ENCODE data around the gene TPD52L1. TPM values are rescaled to one million over a fixed set of nuclear protein-coding genes. Genes with fewer than 3 reads are reported as not detected.

Gene TPD52L1
- total RNA-seq, 1 experiment from 2014 or later: 12.4 TPM

DNA sequence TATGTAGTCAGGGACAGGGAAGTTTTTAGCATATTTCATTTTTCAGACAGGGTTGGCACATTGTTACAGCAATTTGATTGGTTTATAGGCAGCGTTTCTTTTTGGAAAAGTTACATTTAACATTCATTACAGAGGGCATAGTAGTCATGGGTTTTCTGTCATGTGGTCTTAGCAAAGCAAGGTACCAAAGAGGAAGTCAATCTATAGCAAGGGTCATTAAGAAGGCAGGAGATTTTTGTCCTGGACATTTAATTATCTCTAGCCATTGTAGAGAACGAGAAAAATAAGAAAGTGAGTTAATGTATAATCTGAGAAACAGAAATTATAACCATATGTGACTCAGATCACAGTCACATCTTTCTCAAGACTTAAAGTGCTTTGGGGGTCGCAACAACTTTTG lies 47.4 kb downstream of the TPD52L1 start:
- H3K36me3 Mint-ChIP-seq: no peaks in the 10 kb centered on the region
- H3K4me1 Mint-ChIP-seq: peaks cover 32% of the 10 kb centered on the region
- no peak for ATAC-seq
- no peak for DNase-seq (ENCODE audit: low spot score)
- no peak overlapping the region for H3K27ac Mint-ChIP-seq
- ChIA-PET POLR2A (no interaction called here), CTCF (no interaction called here)
- H3K4me3 Mint-ChIP-seq: no peak overlapping the region
- TF ChIP-seq, protein P1, sequence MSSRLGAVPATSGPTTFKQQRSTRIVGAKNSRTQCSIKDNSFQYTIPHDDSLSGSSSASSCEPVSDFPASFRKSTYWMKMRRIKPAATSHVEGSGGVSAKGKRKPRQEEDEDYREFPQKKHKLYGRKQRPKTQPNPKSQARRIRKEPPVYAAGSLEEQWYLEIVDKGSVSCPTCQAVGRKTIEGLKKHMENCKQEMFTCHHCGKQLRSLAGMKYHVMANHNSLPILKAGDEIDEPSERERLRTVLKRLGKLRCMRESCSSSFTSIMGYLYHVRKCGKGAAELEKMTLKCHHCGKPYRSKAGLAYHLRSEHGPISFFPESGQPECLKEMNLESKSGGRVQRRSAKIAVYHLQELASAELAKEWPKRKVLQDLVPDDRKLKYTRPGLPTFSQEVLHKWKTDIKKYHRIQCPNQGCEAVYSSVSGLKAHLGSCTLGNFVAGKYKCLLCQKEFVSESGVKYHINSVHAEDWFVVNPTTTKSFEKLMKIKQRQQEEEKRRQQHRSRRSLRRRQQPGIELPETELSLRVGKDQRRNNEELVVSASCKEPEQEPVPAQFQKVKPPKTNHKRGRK (CRISPR knock-in tag; IDR thresholded peaks at IDR 0.05; ENCODE audit: borderline replicate concordance): no peak
- TF ChIP-seq FOXK1 (CRISPR knock-in tag; IDR thresholded peaks at IDR 0.05) (no peak), ZNF219 (CRISPR knock-in tag; IDR thresholded peaks at IDR 0.05; ENCODE audit: borderline replicate concordance) (no peak), TP53 (CRISPR knock-in tag; IDR thresholded peaks at IDR 0.05) (no peak), ZNF121 (CRISPR knock-in tag; IDR thresholded peaks at IDR 0.05) (no peak), NR3C1 (CRISPR knock-in tag; conservative IDR thresholded peaks at IDR 0.05; ENCODE audit: low read depth) (no peak), HMGA2 (CRISPR knock-in tag; IDR thresholded peaks at IDR 0.05) (no peak), ZNF138 (CRISPR knock-in tag; conservative IDR thresholded peaks at IDR 0.05) (no peak), NFE2L1 (CRISPR knock-in tag; IDR thresholded peaks at IDR 0.05) (no peak)
- TF ChIP-seq, protein P2, sequence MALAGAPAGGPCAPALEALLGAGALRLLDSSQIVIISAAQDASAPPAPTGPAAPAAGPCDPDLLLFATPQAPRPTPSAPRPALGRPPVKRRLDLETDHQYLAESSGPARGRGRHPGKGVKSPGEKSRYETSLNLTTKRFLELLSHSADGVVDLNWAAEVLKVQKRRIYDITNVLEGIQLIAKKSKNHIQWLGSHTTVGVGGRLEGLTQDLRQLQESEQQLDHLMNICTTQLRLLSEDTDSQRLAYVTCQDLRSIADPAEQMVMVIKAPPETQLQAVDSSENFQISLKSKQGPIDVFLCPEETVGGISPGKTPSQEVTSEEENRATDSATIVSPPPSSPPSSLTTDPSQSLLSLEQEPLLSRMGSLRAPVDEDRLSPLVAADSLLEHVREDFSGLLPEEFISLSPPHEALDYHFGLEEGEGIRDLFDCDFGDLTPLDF (CRISPR knock-in tag; IDR thresholded peaks at IDR 0.05): no peak
- TF ChIP-seq, protein P3, sequence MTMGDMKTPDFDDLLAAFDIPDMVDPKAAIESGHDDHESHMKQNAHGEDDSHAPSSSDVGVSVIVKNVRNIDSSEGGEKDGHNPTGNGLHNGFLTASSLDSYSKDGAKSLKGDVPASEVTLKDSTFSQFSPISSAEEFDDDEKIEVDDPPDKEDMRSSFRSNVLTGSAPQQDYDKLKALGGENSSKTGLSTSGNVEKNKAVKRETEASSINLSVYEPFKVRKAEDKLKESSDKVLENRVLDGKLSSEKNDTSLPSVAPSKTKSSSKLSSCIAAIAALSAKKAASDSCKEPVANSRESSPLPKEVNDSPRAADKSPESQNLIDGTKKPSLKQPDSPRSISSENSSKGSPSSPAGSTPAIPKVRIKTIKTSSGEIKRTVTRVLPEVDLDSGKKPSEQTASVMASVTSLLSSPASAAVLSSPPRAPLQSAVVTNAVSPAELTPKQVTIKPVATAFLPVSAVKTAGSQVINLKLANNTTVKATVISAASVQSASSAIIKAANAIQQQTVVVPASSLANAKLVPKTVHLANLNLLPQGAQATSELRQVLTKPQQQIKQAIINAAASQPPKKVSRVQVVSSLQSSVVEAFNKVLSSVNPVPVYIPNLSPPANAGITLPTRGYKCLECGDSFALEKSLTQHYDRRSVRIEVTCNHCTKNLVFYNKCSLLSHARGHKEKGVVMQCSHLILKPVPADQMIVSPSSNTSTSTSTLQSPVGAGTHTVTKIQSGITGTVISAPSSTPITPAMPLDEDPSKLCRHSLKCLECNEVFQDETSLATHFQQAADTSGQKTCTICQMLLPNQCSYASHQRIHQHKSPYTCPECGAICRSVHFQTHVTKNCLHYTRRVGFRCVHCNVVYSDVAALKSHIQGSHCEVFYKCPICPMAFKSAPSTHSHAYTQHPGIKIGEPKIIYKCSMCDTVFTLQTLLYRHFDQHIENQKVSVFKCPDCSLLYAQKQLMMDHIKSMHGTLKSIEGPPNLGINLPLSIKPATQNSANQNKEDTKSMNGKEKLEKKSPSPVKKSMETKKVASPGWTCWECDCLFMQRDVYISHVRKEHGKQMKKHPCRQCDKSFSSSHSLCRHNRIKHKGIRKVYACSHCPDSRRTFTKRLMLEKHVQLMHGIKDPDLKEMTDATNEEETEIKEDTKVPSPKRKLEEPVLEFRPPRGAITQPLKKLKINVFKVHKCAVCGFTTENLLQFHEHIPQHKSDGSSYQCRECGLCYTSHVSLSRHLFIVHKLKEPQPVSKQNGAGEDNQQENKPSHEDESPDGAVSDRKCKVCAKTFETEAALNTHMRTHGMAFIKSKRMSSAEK (CRISPR knock-in tag; IDR thresholded peaks at IDR 0.05; ENCODE audit: borderline replicate concordance): no peak
- H3K9me3 Mint-ChIP-seq: no peaks in the 10 kb centered on the region
- H3K27me3 Mint-ChIP-seq (ENCODE audit: low read depth): no peaks in the 10 kb centered on the region

DNA sequence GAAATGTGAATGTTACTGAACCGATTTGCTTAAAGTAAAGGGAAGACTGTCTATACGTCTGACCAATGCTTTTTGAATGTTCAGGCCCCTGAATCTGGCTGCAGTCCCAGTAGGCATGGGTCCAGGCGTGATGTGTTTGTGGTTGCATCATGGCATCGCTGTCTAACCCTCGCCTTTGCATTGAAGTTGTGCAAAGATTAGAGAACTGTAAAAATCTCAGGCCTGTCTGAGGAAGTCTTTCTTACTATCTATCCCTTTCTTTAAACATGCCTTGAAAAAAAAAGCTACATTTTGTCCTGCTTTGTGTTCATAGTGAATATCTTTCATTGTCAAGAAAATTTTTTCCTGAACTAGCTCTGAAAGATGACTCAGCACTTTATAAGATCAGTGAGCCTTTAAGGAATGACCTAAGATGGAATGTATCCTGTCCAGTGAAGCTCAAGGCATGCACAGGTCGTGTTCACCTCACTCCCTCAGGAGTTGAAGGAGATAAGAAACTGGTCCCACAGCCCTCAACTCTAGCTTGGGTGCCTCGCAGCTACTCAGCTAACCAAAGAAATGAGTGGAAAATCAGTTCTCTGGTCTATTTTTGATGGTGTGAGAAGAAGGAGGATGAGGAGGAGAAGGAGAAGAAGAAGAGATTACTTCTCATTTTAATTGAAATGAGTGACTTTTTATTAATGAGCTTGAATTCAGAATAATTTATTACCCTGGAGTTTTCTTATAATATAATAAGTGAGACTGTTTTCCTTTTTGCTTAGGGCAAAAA lies 48.6 kb downstream of the TPD52L1 start:
- no peak for ATAC-seq
- TF ChIP-seq TEAD4 (CRISPR knock-in tag; IDR thresholded peaks at IDR 0.05) (no peak), SMAD4 (CRISPR knock-in tag; IDR thresholded peaks at IDR 0.05) (no peak), FOXP1 (CRISPR knock-in tag; IDR thresholded peaks at IDR 0.05; ENCODE audit: borderline replicate concordance) (no peak), CREM (CRISPR knock-in tag; IDR thresholded peaks at IDR 0.05) (no peak), SOX15 (CRISPR knock-in tag; IDR thresholded peaks at IDR 0.05) (no peak), MXD4 (CRISPR knock-in tag; IDR thresholded peaks at IDR 0.05; ENCODE audit: borderline replicate concordance) (no peak), SP1 (CRISPR knock-in tag; conservative IDR thresholded peaks at IDR 0.05) (no peak), ELF4 (CRISPR knock-in tag; IDR thresholded peaks at IDR 0.05; ENCODE audit: low read depth) (no peak), FOXK1 (CRISPR knock-in tag; IDR thresholded peaks at IDR 0.05) (no peak)
- TF ChIP-seq, protein P4, sequence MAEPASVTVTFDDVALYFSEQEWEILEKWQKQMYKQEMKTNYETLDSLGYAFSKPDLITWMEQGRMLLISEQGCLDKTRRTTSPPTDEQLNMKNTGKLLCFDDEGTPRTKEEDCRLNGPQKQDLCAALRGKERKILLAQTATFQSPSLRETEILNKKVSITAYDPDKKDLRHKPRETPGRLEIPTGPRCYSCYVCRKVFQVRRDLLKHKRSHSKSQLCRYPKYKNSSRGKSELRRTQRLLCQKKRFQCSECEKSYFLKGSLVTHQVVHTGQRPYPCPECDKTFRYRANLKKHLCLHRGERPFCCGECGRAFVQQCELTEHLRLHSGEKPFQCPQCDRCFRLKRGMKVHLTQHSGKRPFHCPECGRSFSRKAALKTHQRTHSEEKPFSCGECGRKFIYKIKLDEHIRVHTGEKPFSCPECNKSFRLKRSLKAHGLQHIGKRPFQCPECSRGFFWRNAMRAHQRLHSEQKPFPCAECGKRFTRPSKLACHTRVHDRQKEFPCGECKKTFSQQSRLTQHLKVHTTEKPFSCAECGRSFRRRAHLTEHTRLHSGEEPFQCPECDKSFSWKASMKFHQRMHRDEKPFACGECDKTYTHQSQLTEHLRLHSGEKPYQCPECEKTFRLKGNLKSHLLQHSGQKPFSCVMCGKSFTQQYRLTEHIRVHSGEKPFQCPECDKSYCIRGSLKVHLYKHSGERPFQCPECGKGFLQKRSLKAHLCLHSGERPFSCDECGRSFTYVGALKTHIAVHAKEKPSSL (CRISPR knock-in tag; conservative IDR thresholded peaks at IDR 0.05): no peak
- TF ChIP-seq, protein P5, sequence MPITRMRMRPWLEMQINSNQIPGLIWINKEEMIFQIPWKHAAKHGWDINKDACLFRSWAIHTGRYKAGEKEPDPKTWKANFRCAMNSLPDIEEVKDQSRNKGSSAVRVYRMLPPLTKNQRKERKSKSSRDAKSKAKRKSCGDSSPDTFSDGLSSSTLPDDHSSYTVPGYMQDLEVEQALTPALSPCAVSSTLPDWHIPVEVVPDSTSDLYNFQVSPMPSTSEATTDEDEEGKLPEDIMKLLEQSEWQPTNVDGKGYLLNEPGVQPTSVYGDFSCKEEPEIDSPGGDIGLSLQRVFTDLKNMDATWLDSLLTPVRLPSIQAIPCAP (CRISPR knock-in tag; IDR thresholded peaks at IDR 0.05): no peak
- TF ChIP-seq, protein P2 (CRISPR knock-in tag; IDR thresholded peaks at IDR 0.05): no peak
- H3K4me3 Mint-ChIP-seq: no peak overlapping the region
- H3K4me1 Mint-ChIP-seq: peaks cover 31% of the 10 kb centered on the region
- no peaks in the 10 kb centered on the region for H3K27me3 Mint-ChIP-seq (ENCODE audit: low read depth)
- ChIA-PET POLR2A (interaction anchor here (0.5 to 0.7 kb wide), 3 partner anchors 28 to 91 kb away, joined by 3 to 4 read pairs (median 3); no protein-coding TSS in a partner anchor), CTCF (interaction anchor here (0.7 to 2.4 kb wide), 3 partner anchors 9 to 48 kb away, joined by 3 to 22 read pairs (median 4); partner anchors contain the start of gene TPD52L1)
- H3K9me3 Mint-ChIP-seq: peaks cover 7% of the 10 kb centered on the region; the same call in 1 of the 2 replicates
- peak overlapping the region; percentile 42; the same call in 1 of the 2 replicates for H3K27ac Mint-ChIP-seq
- DNase-seq (ENCODE audit: low spot score): no peak
- no peaks in the 10 kb centered on the region for H3K36me3 Mint-ChIP-seq

All from WTC11 (cell line).